ENCODE measurements around the gene NTN1.

- TF ChIP-seq CTCF (IDR thresholded peaks at IDR 0.05): peak; percentile 43
- no peak for TF ChIP-seq EZH2 (IDR thresholded peaks at IDR 0.05)
- peak; percentile 41 for TF ChIP-seq EZH2phosphoT487 (IDR thresholded peaks at IDR 0.05)
These were observed 204.2 kb downstream of the NTN1 start for GRCh38 chr17:9225305-9226101.
